Mesenchymal stem cell (in vitro differentiated cells and primary cell): Measurements from ENCODE around the gene CPLX3.

Source experiments
- DNase-seq: peaks from one replicate; pipeline ENCODE4 v3.0.0-alpha.2; 2013
- H2AFZ ChIP-seq: one replicate; pipeline ENCODE4 v1.6.1; 2013; ENCODE audit warnings: low read depth, mild to moderate bottlenecking, control low read depth, inconsistent platforms, low read length, moderate library complexity
- H2AK5ac ChIP-seq: 2 replicates; pipeline ENCODE4 v1.6.1; 2013; ENCODE audit warnings: low read length, moderate library complexity, mild to moderate bottlenecking, inconsistent platforms; ENCODE audit not compliant: severe bottlenecking
- H2BK120ac ChIP-seq: one replicate; pipeline ENCODE4 v1.6.1; 2013; ENCODE audit warnings: low read depth, mild to moderate bottlenecking, inconsistent platforms, low read length, moderate library complexity
- H2BK12ac ChIP-seq, 2 experiments: one replicate each; pipeline ENCODE4 v1.6.1; 2013; ENCODE audit warnings: inconsistent platforms in 2 of 2, low read length in 2 of 2, mild to moderate bottlenecking in 2 of 2, moderate library complexity in 2 of 2, control low read depth in 1 of 2
- H2BK15ac ChIP-seq: one replicate; pipeline ENCODE4 v1.6.1; 2013; ENCODE audit warnings: mild to moderate bottlenecking, low read depth, inconsistent platforms; ENCODE audit not compliant: poor library complexity, severe bottlenecking
- H2BK5ac ChIP-seq: 2 replicates; pipeline ENCODE4 v1.6.1; 2013; ENCODE audit warnings: low read depth, mild to moderate bottlenecking, low read length, control low read depth, inconsistent platforms; ENCODE audit not compliant: poor library complexity, severe bottlenecking
- H3K14ac ChIP-seq, 2 experiments: one replicate each; pipeline ENCODE4 v1.6.1; 2013; ENCODE audit warnings: inconsistent platforms in 2 of 2, low read length in 2 of 2, control low read depth in 1 of 2, mild to moderate bottlenecking in 1 of 2, moderate library complexity in 1 of 2
- H3K18ac ChIP-seq, 2 experiments: one replicate each; pipeline ENCODE4 v1.6.1; 2013; ENCODE audit warnings: inconsistent platforms in 2 of 2, low read length in 2 of 2, control low read depth in 1 of 2, low read depth in 1 of 2, mild to moderate bottlenecking in 1 of 2
- H3K23ac ChIP-seq, 2 experiments: one replicate each; pipeline ENCODE4 v1.6.1; 2013; ENCODE audit warnings: inconsistent platforms in 2 of 2, low read length in 2 of 2, mild to moderate bottlenecking in 2 of 2, moderate library complexity in 2 of 2, control low read depth in 1 of 2
- H3K27ac ChIP-seq: 2 replicates; pipeline ENCODE4 v1.5.1; 2013; ENCODE audit warnings: mild to moderate bottlenecking, moderate library complexity, low read length, control low read depth, inconsistent platforms; ENCODE audit not compliant: poor library complexity, severe bottlenecking
- H3K27me3 ChIP-seq, 2 experiments: 2 replicates each; pipeline versions ENCODE4 v1.6.1 to v1.7.0; 2013; ENCODE audit warnings: low read length in 2 of 2, mild to moderate bottlenecking in 2 of 2, moderate library complexity in 2 of 2, control low read depth in 1 of 2, inconsistent platforms in 1 of 2; ENCODE audit not compliant: control insufficient read depth in 1 of 2, insufficient read depth in 1 of 2
- H3K36me3 ChIP-seq, 2 experiments: 2 replicates each; pipeline versions ENCODE4 v1.6.1 to v1.7.0; 2013; ENCODE audit warnings: low read length in 2 of 2, control low read depth in 1 of 2, inconsistent platforms in 1 of 2, low read depth in 1 of 2, mild to moderate bottlenecking in 1 of 2; ENCODE audit not compliant: insufficient read depth in 2 of 2, control insufficient read depth in 1 of 2
- H3K4ac ChIP-seq, 2 experiments: one replicate each; pipeline ENCODE4 v1.6.1; 2013; ENCODE audit warnings: inconsistent platforms in 2 of 2, low read length in 2 of 2, mild to moderate bottlenecking in 2 of 2, moderate library complexity in 2 of 2, control low read depth in 1 of 2, low read depth in 1 of 2
- H3K4me1 ChIP-seq: 2 replicates; pipeline ENCODE4 v1.6.1; 2013; ENCODE audit warnings: low read depth, low read length, control low read depth; ENCODE audit not compliant: control insufficient read depth, insufficient read depth
- H3K4me2 ChIP-seq: 2 replicates; pipeline ENCODE4 v1.6.1; 2013; ENCODE audit warnings: low read length, mild to moderate bottlenecking, inconsistent platforms; ENCODE audit not compliant: poor library complexity, severe bottlenecking
- H3K4me3 ChIP-seq, 2 experiments: 2 replicates each; pipeline versions ENCODE4 v1.5.1 to v1.7.0; 2013; ENCODE audit warnings: low read length in 2 of 2, mild to moderate bottlenecking in 2 of 2, control low read depth in 1 of 2, low read depth in 1 of 2; ENCODE audit not compliant: insufficient read depth in 1 of 2
- H3K79me1 ChIP-seq: replicated peaks from 2 replicates; pipeline ENCODE4 v1.6.1; 2013; ENCODE audit warnings: mild to moderate bottlenecking, control low read depth, low read length, inconsistent platforms; ENCODE audit not compliant: poor library complexity, severe bottlenecking
- H3K9ac ChIP-seq: 2 replicates; pipeline ENCODE4 v1.7.0; 2013; ENCODE audit warnings: mild to moderate bottlenecking, low read length, moderate library complexity
- H3K9me3 ChIP-seq: 2 replicates; pipeline ENCODE4 v1.7.0; 2013; ENCODE audit warnings: mild to moderate bottlenecking, low read length; ENCODE audit not compliant: control insufficient read depth
- H4K8ac ChIP-seq: one replicate; pipeline ENCODE4 v1.6.1; 2013; ENCODE audit warnings: inconsistent platforms, mild to moderate bottlenecking, low read length, moderate library complexity
- H4K91ac ChIP-seq: one replicate; pipeline ENCODE4 v1.6.1; 2013; ENCODE audit warnings: mild to moderate bottlenecking, low read length, inconsistent platforms
- WGBS: methylation state at CpG from one replicate; pipeline ENCODE4 v1.1.7; 2013; ENCODE audit warnings: mixed read lengths; 5-methylcytosine and 5-hydroxymethylcytosine counted together

The CPLX3 gene

DNA sequence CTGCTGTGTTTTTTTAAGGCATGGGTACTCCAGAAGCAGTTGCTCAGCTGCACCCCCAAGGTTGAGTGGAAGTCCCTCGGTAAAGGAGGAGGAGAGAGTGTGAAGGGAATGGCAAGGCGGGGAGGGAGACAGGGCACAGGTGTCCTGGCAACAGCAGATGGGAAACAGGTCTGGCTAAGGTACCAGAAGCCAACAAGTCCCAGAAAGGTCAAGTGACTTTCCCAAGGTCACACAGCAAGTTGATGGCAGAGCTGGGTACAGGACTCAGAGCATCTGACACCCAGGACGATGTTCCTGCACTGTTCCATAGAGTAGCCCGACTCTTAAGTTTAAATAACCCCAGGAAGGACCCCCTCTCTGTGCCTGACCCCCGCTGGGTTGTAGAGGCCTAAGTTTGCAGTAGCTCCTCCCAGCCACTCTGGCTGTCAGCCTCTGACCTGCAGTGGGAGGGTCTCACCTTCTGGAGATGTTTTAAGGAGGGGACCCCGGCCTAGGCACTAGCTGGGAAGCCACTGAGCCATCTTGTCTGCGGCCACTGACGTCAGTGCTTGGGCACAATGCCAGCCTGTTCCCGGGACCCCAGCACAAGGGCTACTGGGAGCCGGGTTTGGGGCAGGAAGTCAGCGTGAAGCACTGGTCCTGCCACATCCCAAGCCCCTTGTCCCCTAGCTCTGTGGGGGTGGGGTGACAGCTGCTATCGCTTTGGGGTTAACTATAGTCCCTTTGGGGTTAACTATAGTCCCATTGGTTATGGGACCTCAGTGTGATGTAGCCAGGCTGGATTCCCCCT lies 34.0 kb upstream of the CPLX3 start:
- Histone ChIP-seq H3K4me2 (no peak overlapping the region), H2BK5ac (no peak overlapping the region), H3K4me3 (no peak overlapping the region), H2AK5ac (peak overlapping the region; percentile 71), H4K8ac (no peak overlapping the region), H3K9me3 (no peaks in the 10 kb centered on the region), H2AFZ (no peak overlapping the region), H3K23ac (no peak overlapping the region), H3K9ac (peak overlapping the region; percentile 78), H2BK12ac (no peak overlapping the region), H3K14ac (no peak overlapping the region), H3K79me1 (peaks cover 23% of the 10 kb centered on the region), H4K91ac (no peak overlapping the region), H2BK15ac (no peak overlapping the region), H3K27ac (no peak overlapping the region), H3K4me1 (peaks cover 63% of the 10 kb centered on the region), H3K4ac (no peak overlapping the region), H2BK120ac (no peak overlapping the region), H3K36me3 (peaks cover 0 to 14% of the 10 kb centered on the region in 2 experiments), H3K18ac (no peak overlapping the region), H3K27me3 (no peaks in the 10 kb centered on the region)
- 94% methylated on average over 11 of the region's 12 CpGs for WGBS
- DNase-seq = no peak

DNA sequence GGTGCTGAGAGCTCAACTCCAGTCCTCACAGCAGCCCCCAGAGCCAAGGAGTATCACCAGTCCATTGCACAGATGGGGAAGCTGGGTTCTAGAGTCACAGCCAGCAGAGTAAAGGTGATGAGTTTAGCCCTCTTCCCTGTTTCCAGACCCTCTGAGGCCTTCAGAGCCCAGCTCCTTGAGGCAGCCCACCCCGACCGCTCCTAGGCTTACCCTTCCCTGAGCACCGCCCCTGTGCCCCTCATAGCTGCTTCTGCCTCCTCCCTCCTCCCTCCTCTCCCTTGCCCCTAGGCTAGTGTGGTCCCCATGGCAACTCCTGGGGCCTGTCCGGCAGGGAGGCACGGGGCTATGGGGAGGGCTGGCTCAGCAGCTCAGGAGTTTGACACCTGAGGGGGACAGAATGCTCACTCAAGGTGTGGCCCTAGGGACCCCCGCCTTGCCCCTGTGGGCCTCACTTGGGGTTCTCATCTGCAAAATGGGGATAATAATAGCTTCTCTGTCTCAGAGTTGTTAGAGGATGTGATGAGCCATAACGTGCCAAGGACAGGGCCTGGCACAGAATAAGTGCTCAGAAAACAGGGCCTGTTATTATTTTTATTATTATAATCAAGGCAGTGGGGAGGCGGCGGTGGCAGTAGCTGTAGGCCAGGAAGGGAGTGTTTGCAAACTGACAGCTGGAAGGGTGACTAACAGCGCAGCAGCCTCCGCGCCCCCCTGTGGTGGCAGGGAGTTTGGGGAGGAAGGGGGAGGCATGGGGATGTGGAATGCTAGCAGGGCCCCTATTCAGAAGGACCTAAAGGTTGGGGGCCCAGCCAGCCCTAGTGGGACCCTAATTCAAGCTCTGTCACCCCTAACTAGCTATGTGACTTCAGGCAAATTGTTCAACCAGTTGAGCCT lies 33.0 kb upstream of the CPLX3 start:
- H2AK5ac ChIP-seq = no peak overlapping the region
- no peak overlapping the region for H2BK12ac ChIP-seq
- no peak overlapping the region for H4K91ac ChIP-seq
- H2BK120ac ChIP-seq = no peak overlapping the region
- H2BK5ac ChIP-seq = no peak overlapping the region
- H3K23ac ChIP-seq = peak overlapping the region in 1 of 2 experiments; percentile 20
- H3K27me3 ChIP-seq = no peaks in the 10 kb centered on the region
- peaks cover 54% of the 10 kb centered on the region for H3K4me1 ChIP-seq
- H3K4me3 ChIP-seq = no peak overlapping the region
- no peak overlapping the region for H3K4me2 ChIP-seq
- H3K27ac ChIP-seq = no peak overlapping the region
- H3K9me3 ChIP-seq = no peaks in the 10 kb centered on the region
- H3K79me1 ChIP-seq = peaks cover 28% of the 10 kb centered on the region
- peak; percentile 30 for DNase-seq
- H4K8ac ChIP-seq = no peak overlapping the region
- 78% methylated on average over 12 of the region's 12 CpGs for WGBS
- peak overlapping the region in 1 of 2 experiments; percentile 6 for H3K4ac ChIP-seq
- H3K9ac ChIP-seq = peak overlapping the region; percentile 35
- H2AFZ ChIP-seq = no peak overlapping the region
- peak overlapping the region in 1 of 2 experiments; percentile 81 for H3K14ac ChIP-seq
- H2BK15ac ChIP-seq = no peak overlapping the region
- H3K36me3 ChIP-seq = peaks cover 3 to 23% of the 10 kb centered on the region in 2 experiments
- H3K18ac ChIP-seq = no peak overlapping the region

DNA sequence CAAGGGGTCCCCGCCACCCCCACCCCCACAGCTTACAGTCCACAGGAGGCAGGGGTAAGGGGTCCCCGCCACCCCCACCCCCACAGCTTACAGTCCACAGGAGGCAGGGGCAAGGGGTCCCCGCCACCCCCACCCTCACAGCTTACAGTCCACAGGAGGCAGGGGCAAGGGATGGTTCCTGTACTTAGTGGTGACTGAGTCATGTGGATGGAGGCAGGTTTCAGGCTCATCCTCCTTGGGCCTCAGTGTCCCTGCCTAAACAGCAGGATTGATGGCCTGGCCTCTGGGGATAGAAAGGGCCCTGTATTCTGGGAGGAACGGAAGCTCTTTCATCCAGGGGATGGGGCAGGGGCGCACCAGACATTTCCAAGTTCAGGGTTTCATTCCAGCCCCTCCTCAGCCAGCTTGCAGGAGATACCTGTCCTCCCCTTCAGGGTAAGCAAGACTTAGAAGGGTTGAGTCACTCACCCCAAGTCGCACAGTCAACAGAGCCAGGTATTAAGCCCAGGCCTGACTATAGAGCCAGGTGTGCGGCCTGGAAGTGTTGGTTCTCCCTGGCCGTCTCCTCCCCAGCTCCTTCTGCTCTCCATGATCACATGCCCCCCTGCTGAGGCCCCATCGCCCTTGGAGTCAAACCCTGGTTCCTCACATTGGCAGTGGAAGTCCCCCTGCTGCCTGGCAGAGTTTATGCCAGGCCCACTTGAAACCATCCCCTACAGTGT lies 32.0 kb upstream of the CPLX3 start:
- H4K91ac ChIP-seq = no peak overlapping the region
- H3K9me3 ChIP-seq = no peaks in the 10 kb centered on the region
- H3K18ac ChIP-seq = no peak overlapping the region
- H3K4me1 ChIP-seq = peaks cover 49% of the 10 kb centered on the region
- no peak overlapping the region for H3K4me2 ChIP-seq
- no peak overlapping the region for H2BK120ac ChIP-seq
- H3K4ac ChIP-seq = no peak overlapping the region
- H3K27ac ChIP-seq = no peak overlapping the region
- no peaks in the 10 kb centered on the region for H3K27me3 ChIP-seq
- peaks cover 13 to 29% of the 10 kb centered on the region in 2 experiments for H3K36me3 ChIP-seq
- H2BK5ac ChIP-seq = no peak overlapping the region
- H2BK12ac ChIP-seq = no peak overlapping the region
- no peak overlapping the region for H2AK5ac ChIP-seq
- H3K79me1 ChIP-seq = peaks cover 33% of the 10 kb centered on the region
- H4K8ac ChIP-seq = no peak overlapping the region
- no peak overlapping the region for H3K9ac ChIP-seq
- no peak overlapping the region for H3K14ac ChIP-seq
- H3K4me3 ChIP-seq = no peak overlapping the region
- WGBS = 95% methylated on average over 6 of the region's 9 CpGs
- no peak overlapping the region for H3K23ac ChIP-seq
- no peak overlapping the region for H2BK15ac ChIP-seq
- DNase-seq = no peak
- H2AFZ ChIP-seq = no peak overlapping the region
